T-cell (primary cell): Measurements from ENCODE around the gene SLX1B. TPM values are rescaled to one million over a fixed set of nuclear protein-coding genes. Genes with fewer than 3 reads are reported as not detected.
"Not testable (repeated sequence)": the region's sequence is repeated elsewhere in the genome, so short reads cannot be mapped to it uniquely, and the experiment has no call there.

Source experiments
- ATAC-seq, 4 experiments: fragments of 200-7000 bp in 3 of 4; fragments of 150-1000 bp in 1 of 4; cut with Tn5 transposase; replicated peaks in 1 of 4; 1 replicate in 3 of 4; 2 replicates in 1 of 4; pipeline ENCODE4 v1.10.0; 2021; ENCODE audit warnings: moderate library complexity in 3 of 4, mild to moderate bottlenecking in 2 of 4, moderate number of reproducible peaks in 1 of 4
- CTCF ChIA-PET, 2 donors: fragments of 300-600 bp; sonication (Branson Sonifier 250); formaldehyde crosslinking; loops; one replicate each; lab custom pipeline; 2022; ENCODE audit warnings: antibody characterized with exemption in 2 of 2; lab: Charles Lee
- POLR2A ChIA-PET, 2 donors: fragments of 300-600 bp; sonication (Branson Sonifier 250); formaldehyde crosslinking; loops; one replicate each; lab custom pipeline; 2022; ENCODE audit warnings: antibody characterized with exemption in 2 of 2; lab: Charles Lee
- DNase-seq, 35 experiments: peaks; one replicate each; pipeline versions ENCODE4 v3.0.0 to v3.0.0-alpha.2; 2013 to 2023
- H3K27ac ChIP-seq: one replicate; pipeline ENCODE4 v1.5.1; 2013; ENCODE audit warnings: low read length
- H3K27me3 ChIP-seq, 2 experiments: replicated peaks in 1 of 2; 1 replicate in 1 of 2; 2 replicates in 1 of 2; pipeline versions ENCODE4 v1.6.1 to v1.7.0; 2013; ENCODE audit warnings: low read length in 1 of 2, mixed read lengths in 1 of 2; ENCODE audit not compliant: control insufficient read depth in 2 of 2, insufficient read depth in 2 of 2; ENCODE audit errors: extremely low read depth in 1 of 2
- H3K36me3 ChIP-seq, 2 donors: 1 replicate in 1 of 2; 2 replicates in 1 of 2; pipeline versions ENCODE4 v1.6.1 to v1.7.0; 2013; ENCODE audit warnings: low read length in 1 of 2; ENCODE audit not compliant: control insufficient read depth in 2 of 2, insufficient read depth in 1 of 2; ENCODE audit errors: extremely low read depth in 1 of 2
- H3K4me1 ChIP-seq, 2 experiments: 1 replicate in 1 of 2; 2 replicates in 1 of 2; pipeline versions ENCODE4 v1.6.1 to v1.7.0; 2013; ENCODE audit warnings: low read length in 2 of 2, mixed read lengths in 1 of 2; ENCODE audit not compliant: insufficient read depth in 2 of 2, control insufficient read depth in 1 of 2; ENCODE audit errors: extremely low read depth in 1 of 2
- H3K4me3 ChIP-seq, 2 donors: 1 replicate in 1 of 2; 2 replicates in 1 of 2; pipeline versions ENCODE4 v1.5.1 to v1.7.0; 2013; ENCODE audit warnings: mild to moderate bottlenecking in 2 of 2, low read length in 1 of 2, moderate library complexity in 1 of 2; ENCODE audit not compliant: control insufficient read depth in 1 of 2; ENCODE audit errors: extremely low read depth in 1 of 2
- H3K9me3 ChIP-seq: 2 replicates; pipeline ENCODE4 v1.7.0; 2013
- H3K27ac Mint-ChIP-seq, 2 donors: one replicate each; pipeline ENCODE4 v1.8.0; 2020 to 2021; ENCODE audit warnings: mild to moderate bottlenecking in 2 of 2, mixed read lengths in 2 of 2
- H3K27me3 Mint-ChIP-seq, 2 donors: one replicate each; pipeline ENCODE4 v1.8.0; 2021 to 2022; ENCODE audit warnings: mixed read lengths in 2 of 2
- H3K36me3 Mint-ChIP-seq: one replicate; pipeline ENCODE4 v1.8.0; 2021; ENCODE audit warnings: mixed read lengths
- H3K4me1 Mint-ChIP-seq, 3 donors: one replicate each; pipeline ENCODE4 v1.8.0; 2020 to 2022; ENCODE audit warnings: mixed read lengths in 3 of 3, mild to moderate bottlenecking in 1 of 3
- H3K4me3 Mint-ChIP-seq, 3 donors: one replicate each; pipeline ENCODE4 v1.8.0; 2020 to 2022; ENCODE audit warnings: mild to moderate bottlenecking in 3 of 3, mixed read lengths in 3 of 3, moderate library complexity in 3 of 3
- H3K9me3 Mint-ChIP-seq, 3 donors: one replicate each; pipeline ENCODE4 v1.8.0; 2020 to 2022; ENCODE audit warnings: mixed read lengths in 3 of 3
- whole genome bisulfite sequencing: methylation state at CpG from one replicate; pipeline ENCODE4 v1.1.5; 2013; ENCODE audit warnings: missing lambda C conversion rate; ENCODE audit not compliant: insufficient coverage; 5-methylcytosine and 5-hydroxymethylcytosine counted together
- total RNA-seq, 35 experiments: library from RNA in 6 of 35; stranded (reverse) in 6 of 35; fragments of 120-200 nt in 1 of 35; gene quantifications; one replicate each; pipeline versions ENCODE4 v1.2.1 to v1.2.4 and lab custom pipeline; 2013 to 2026

The SLX1B gene
- total RNA-seq, 5 donors from 2014 or later (not counting 1 experiment from before 2014, with no cell fraction given): 13.5 to 38.4 (median 31.9) TPM

GRCh38 chr16:29472065-29472464 lies 17.7 kb downstream of the SLX1B start:
- H3K4me3 Mint-ChIP-seq, H3K4me1 ChIP-seq, H3K9me3 ChIP-seq, H3K27me3 Mint-ChIP-seq, CTCF ChIA-PET, H3K4me3 ChIP-seq, POLR2A ChIA-PET, H3K9me3 Mint-ChIP-seq, H3K27ac Mint-ChIP-seq, DNase-seq, H3K27me3 ChIP-seq, H3K36me3 Mint-ChIP-seq, H3K36me3 ChIP-seq, H3K4me1 Mint-ChIP-seq, H3K27ac ChIP-seq: not testable (repeated sequence)
- WGBS: no CpG with 5 or more reads among the region's 4 CpGs
- peak; percentile 12 to 71 (median 51) for ATAC-seq

GRCh38 chr16:29482276-29482675 lies 27.9 kb downstream of the SLX1B start:
- H3K4me3 ChIP-seq, H3K27me3 ChIP-seq, H3K36me3 ChIP-seq, POLR2A ChIA-PET, H3K36me3 Mint-ChIP-seq, H3K9me3 ChIP-seq, ATAC-seq, H3K4me1 Mint-ChIP-seq, H3K4me3 Mint-ChIP-seq, CTCF ChIA-PET, H3K4me1 ChIP-seq, H3K9me3 Mint-ChIP-seq, H3K27me3 Mint-ChIP-seq, H3K27ac ChIP-seq, H3K27ac Mint-ChIP-seq: not testable (repeated sequence)
- WGBS: 100% methylated on average over 1 of the region's 12 CpGs
- DNase-seq: peak in 2 of 35 experiments; percentile 0

GRCh38 chr16:29506308-29506707 lies 52.0 kb downstream of the SLX1B start, which contains the start of gene NPIPB12:
Gene NPIPB12 (minus strand): TSS chr16:29506408.
- not testable (repeated sequence) for ATAC-seq, H3K4me1 Mint-ChIP-seq

More at GRCh38 chr16:29506308-29506707, 52.0 kb downstream of the SLX1B start, which contains the start of gene NPIPB12:
- H3K36me3 Mint-ChIP-seq, POLR2A ChIA-PET, H3K36me3 ChIP-seq, DNase-seq, H3K27ac Mint-ChIP-seq, H3K4me1 ChIP-seq, H3K27me3 ChIP-seq, H3K27ac ChIP-seq, H3K4me3 Mint-ChIP-seq, CTCF ChIA-PET, H3K9me3 Mint-ChIP-seq, H3K9me3 ChIP-seq, H3K27me3 Mint-ChIP-seq, H3K4me3 ChIP-seq: not testable (repeated sequence)
- WGBS: no CpG with 5 or more reads among the region's 6 CpGs

Other genes starting within 250 kb of the SLX1B start
- 1 to 10 TPM; 1.7 to 2.7 (median 2.4) TPM for gene NPIPB11, start 47.8 kb upstream of the SLX1B start, total RNA-seq
- gene BOLA2, start 182 bp upstream of the SLX1B start, total RNA-seq: 10 to 100 TPM in 2 of 5 donors, 1 to 10 TPM in 3; 3.4 to 15.5 (median 9.1) TPM
- 1 to 10 TPM; 1.1 to 4.4 (median 3.5) TPM for gene SULT1A4, start 5.4 kb downstream of the SLX1B start, total RNA-seq
- gene NPIPB12, start 51.9 kb downstream of the SLX1B start, total RNA-seq: 100 to 1,000 TPM in 3 of 5 donors, 10 to 100 TPM in 2; 71.0 to 138 (median 102) TPM
- 100 to 1,000 TPM; 124 to 172 (median 161) TPM for gene SPN, start 208.7 kb downstream of the SLX1B start, total RNA-seq
- 1 to 10 TPM; 1.4 to 2.5 (median 2.1) TPM for gene QPRT, start 224.6 kb downstream of the SLX1B start, total RNA-seq